WTC11 (cell line): ENCODE results near the gene ERC2. TPM values are rescaled to one million over a fixed set of nuclear protein-coding genes. Genes with fewer than 3 reads are reported as not detected.

Experiments used
- ATAC-seq: fragments of 200-7000 bp; cut with Tn5 transposase; 2 replicates; pipeline ENCODE4 v1.10.0; 2021; ENCODE audit warnings: mild to moderate bottlenecking, moderate library complexity
- CTCF ChIA-PET: fragments of 300-600 bp; sonication (Branson Sonifier 250); formaldehyde crosslinking; loops from one replicate; lab custom pipeline; 2021; ENCODE audit warnings: antibody characterized with exemption; lab: Charles Lee
- POLR2A ChIA-PET: fragments of 350-600 bp; sonication (Branson Sonifier 250); formaldehyde crosslinking; loops from one replicate; lab custom pipeline; 2021; ENCODE audit warnings: antibody characterized with exemption; lab: Charles Lee
- DNase-seq: peaks from one replicate; pipeline ENCODE4 v3.0.0; 2021; ENCODE audit warnings: low spot score
- H3K27ac Mint-ChIP-seq: 2 replicates; pipeline ENCODE4 v1.8.0; 2021; ENCODE audit warnings: mixed read lengths
- H3K27me3 Mint-ChIP-seq: 2 replicates; pipeline ENCODE4 v1.8.0; 2021; ENCODE audit warnings: low read depth, mild to moderate bottlenecking, moderate library complexity, mixed read lengths
- H3K36me3 Mint-ChIP-seq: 2 replicates; pipeline ENCODE4 v1.8.0; 2021; ENCODE audit warnings: mixed read lengths
- H3K4me1 Mint-ChIP-seq: 2 replicates; pipeline ENCODE4 v1.8.0; 2022; ENCODE audit warnings: mixed read lengths
- H3K4me3 Mint-ChIP-seq: 2 replicates; pipeline ENCODE4 v1.8.0; 2021; ENCODE audit warnings: mild to moderate bottlenecking, moderate library complexity, mixed read lengths
- H3K9me3 Mint-ChIP-seq: 2 replicates; pipeline ENCODE4 v1.8.0; 2021; ENCODE audit warnings: mixed read lengths
- ELF4 ChIP-seq: sonication (generic); formaldehyde crosslinking; IDR thresholded peaks from 2 replicates; pipeline ENCODE4 v1.8.1; 2022; ENCODE audit warnings: low read depth, mild to moderate bottlenecking, moderate library complexity, missing genetic modification reagents
- ESRRA ChIP-seq: sonication (generic); formaldehyde crosslinking; IDR thresholded peaks from 2 replicates; pipeline ENCODE4 v1.8.1; 2022; ENCODE audit warnings: mild to moderate bottlenecking, missing genetic modification reagents, borderline replicate concordance
- GRHL2 ChIP-seq: fragments of 250-450 bp; sonication (Bioruptor Pico); IDR thresholded peaks from 2 replicates; pipeline ENCODE4 v1.8.0; 2022; ENCODE audit warnings: mild to moderate bottlenecking, moderate library complexity; ENCODE audit not compliant: insufficient replicate concordance, severe bottlenecking
- GTF2I ChIP-seq: fragments of 250-450 bp; sonication (Bioruptor Pico); conservative IDR thresholded peaks from 2 replicates; pipeline ENCODE4 v1.4.0; 2021; ENCODE audit warnings: mild to moderate bottlenecking
- NFATC4 ChIP-seq: fragments of 250-450 bp; sonication (Bioruptor Pico); IDR thresholded peaks from 2 replicates; pipeline ENCODE4 v1.9.0; 2021; ENCODE audit warnings: mild to moderate bottlenecking
- NFE2L1 ChIP-seq: sonication (generic); formaldehyde crosslinking; IDR thresholded peaks from 2 replicates; pipeline ENCODE4 v1.8.1; 2023; ENCODE audit warnings: missing genetic modification reagents
- NR1H2 ChIP-seq: sonication (generic); formaldehyde crosslinking; IDR thresholded peaks from 2 replicates; pipeline ENCODE4 v1.9.0; 2021; ENCODE audit warnings: mild to moderate bottlenecking, moderate library complexity, missing genetic modification reagents
- OVOL2 ChIP-seq: fragments of 250-450 bp; sonication (Bioruptor Pico); IDR thresholded peaks from 2 replicates; pipeline ENCODE4 v1.9.0; 2021; ENCODE audit warnings: mild to moderate bottlenecking, borderline replicate concordance
- SP1 ChIP-seq: sonication (generic); formaldehyde crosslinking; conservative IDR thresholded peaks from 2 replicates; pipeline ENCODE4 v1.8.1; 2022; ENCODE audit warnings: missing genetic modification reagents
- TEAD4 ChIP-seq: sonication (generic); formaldehyde crosslinking; IDR thresholded peaks from 2 replicates; pipeline ENCODE4 v1.8.0; 2022; ENCODE audit warnings: mild to moderate bottlenecking, missing genetic modification reagents
- TP53 ChIP-seq: sonication (generic); formaldehyde crosslinking; IDR thresholded peaks from 2 replicates; pipeline ENCODE4 v1.8.1; 2023; ENCODE audit warnings: mild to moderate bottlenecking, missing genetic modification reagents
- ZNF121 ChIP-seq: sonication (generic); formaldehyde crosslinking; IDR thresholded peaks from 2 replicates; pipeline ENCODE4 v1.8.0; 2023; ENCODE audit warnings: missing genetic modification reagents
- ZNF423 ChIP-seq: fragments of 250-450 bp; sonication (Bioruptor Pico); IDR thresholded peaks from 2 replicates; pipeline ENCODE4 v2.1.2; 2022; ENCODE audit warnings: mild to moderate bottlenecking, moderate library complexity
- ZNF671 ChIP-seq: fragments of 250-450 bp; sonication (Bioruptor Pico); IDR thresholded peaks from 2 replicates; pipeline ENCODE4 v1.8.0; 2021; ENCODE audit warnings: mild to moderate bottlenecking
- total RNA-seq: library from RNA; stranded (reverse); gene quantifications from 3 replicates; pipeline ENCODE4 v1.2.3, GENCODE V29; 2021
- TF ChIP-seq, protein P1 (sequence below): sonication (generic); formaldehyde crosslinking; IDR thresholded peaks from 2 replicates; pipeline ENCODE4 v1.8.1; 2023; ENCODE audit warnings: mild to moderate bottlenecking, missing genetic modification reagents
- TF ChIP-seq, protein P2 (sequence below): sonication (generic); formaldehyde crosslinking; IDR thresholded peaks from 2 replicates; pipeline ENCODE4 v1.8.0; 2022; ENCODE audit warnings: mild to moderate bottlenecking, missing genetic modification reagents
- TF ChIP-seq, protein P3 (sequence below): sonication (generic); formaldehyde crosslinking; IDR thresholded peaks from 2 replicates; pipeline ENCODE4 v1.8.0; 2022; ENCODE audit warnings: missing genetic modification reagents
- TF ChIP-seq, protein P4 (sequence below): fragments of 250-450 bp; sonication (Bioruptor Pico); IDR thresholded peaks from 2 replicates; pipeline ENCODE4 v1.9.0; 2021; ENCODE audit warnings: moderate library complexity, mild to moderate bottlenecking, inconsistent platforms, borderline replicate concordance
- TF ChIP-seq, protein P5 (sequence below): sonication (generic); formaldehyde crosslinking; IDR thresholded peaks from 2 replicates; pipeline ENCODE4 v1.8.0; 2022; ENCODE audit warnings: mild to moderate bottlenecking, missing genetic modification reagents

ERC2 gene
- total RNA-seq, 1 experiment from 2014 or later, result 23.5 TPM

DNA sequence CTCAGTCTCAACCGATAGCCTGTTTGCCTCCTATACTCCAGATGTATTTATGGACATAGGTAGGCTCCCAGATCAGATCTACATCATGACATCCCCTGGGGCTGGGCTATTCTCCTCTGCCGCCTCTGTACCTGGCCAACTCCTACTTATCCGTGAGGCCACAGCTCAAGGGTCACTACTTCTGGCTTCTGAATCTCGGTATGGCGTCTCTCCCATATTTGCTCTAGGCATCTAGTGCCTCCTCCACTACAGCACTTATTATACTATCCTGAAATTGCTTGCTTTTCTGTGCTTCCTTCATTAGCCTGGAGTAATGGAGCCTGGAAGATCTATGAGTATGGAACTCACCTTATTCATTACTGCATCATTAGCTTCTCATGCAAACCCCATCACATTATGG, 808.6 kb downstream of the ERC2 start:
- H3K27me3 Mint-ChIP-seq, result no peaks in the 10 kb centered on the region
- ChIA-PET POLR2A (no interaction called here), CTCF (interaction anchor here (0.6 to 1.2 kb wide), 2 partner anchors 12 to 56 kb away, joined by 3 read pairs; no protein-coding TSS in a partner anchor)
- H3K36me3 Mint-ChIP-seq, result no peaks in the 10 kb centered on the region
- DNase-seq (no peak), ATAC-seq (no peak)
- H3K4me3 Mint-ChIP-seq, result no peak overlapping the region
- TF ChIP-seq OVOL2 (no peak), ELF4 (no peak), ZNF671 (CRISPR knock-in tag) (no peak), NR1H2 (CRISPR knock-in tag) (no peak), ZNF423 (CRISPR knock-in tag) (no peak), TEAD4 (no peak)
- no peaks in the 10 kb centered on the region for H3K9me3 Mint-ChIP-seq
- H3K4me1 Mint-ChIP-seq, result peaks cover 55% of the 10 kb centered on the region
- no peak overlapping the region for H3K27ac Mint-ChIP-seq

DNA sequence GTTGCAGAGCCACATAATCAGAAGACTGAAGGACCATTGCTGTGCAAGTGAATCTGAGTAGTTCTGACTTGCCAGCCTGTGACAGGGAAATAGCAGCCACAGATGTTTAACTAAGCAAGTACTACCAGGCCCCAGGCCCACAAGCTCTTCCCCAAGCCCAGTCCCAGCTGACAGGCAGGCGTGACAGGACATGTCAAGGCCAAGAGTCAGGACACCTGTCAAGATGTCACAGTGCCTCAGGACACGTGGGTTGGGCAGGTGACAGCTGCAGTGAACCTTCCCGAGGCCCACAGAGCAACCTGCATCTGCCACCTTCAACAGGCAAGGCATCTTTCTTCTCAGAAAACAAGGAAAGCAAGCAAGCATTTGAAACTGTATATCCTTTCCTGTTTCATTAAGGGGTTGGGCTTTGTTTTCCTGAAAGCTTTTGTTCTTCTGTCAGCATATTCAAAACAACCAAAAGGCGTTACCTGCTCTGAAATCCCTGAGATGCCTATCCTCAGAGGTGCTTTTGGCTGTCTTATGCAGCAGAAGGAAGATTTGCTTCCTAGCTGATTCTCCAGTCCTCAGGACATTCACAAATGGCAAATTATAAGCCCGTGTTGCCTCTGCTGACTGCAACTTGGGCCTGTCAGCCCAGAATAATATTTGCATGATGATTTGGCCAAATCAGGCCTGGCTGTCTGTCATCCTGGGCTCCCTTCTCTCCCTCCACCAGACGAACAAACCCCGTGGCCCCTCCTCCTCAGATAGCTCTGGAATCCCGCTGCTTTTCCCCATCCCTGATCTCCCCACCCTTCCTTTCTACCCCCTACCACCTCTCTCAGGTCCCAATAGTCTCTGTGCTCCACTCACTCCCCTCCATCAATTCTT, 809.3 kb downstream of the ERC2 start:
- Mint-ChIP-seq H3K27me3 (peaks cover under 1% of the 10 kb centered on the region; the same call in 1 of the 2 replicates), H3K27ac (peak overlapping the region; percentile 67), H3K4me3 (no peak overlapping the region), H3K4me1 (peaks cover 47% of the 10 kb centered on the region), H3K9me3 (no peaks in the 10 kb centered on the region), H3K36me3 (no peaks in the 10 kb centered on the region)
- DNase-seq (no peak), ATAC-seq (peak; percentile 29)
- TF ChIP-seq SP1 (CRISPR knock-in tag), result no peak
- TF ChIP-seq NFE2L1, result no peak
- no peak for TF ChIP-seq NFATC4 (CRISPR knock-in tag)
- TF ChIP-seq, protein P1, sequence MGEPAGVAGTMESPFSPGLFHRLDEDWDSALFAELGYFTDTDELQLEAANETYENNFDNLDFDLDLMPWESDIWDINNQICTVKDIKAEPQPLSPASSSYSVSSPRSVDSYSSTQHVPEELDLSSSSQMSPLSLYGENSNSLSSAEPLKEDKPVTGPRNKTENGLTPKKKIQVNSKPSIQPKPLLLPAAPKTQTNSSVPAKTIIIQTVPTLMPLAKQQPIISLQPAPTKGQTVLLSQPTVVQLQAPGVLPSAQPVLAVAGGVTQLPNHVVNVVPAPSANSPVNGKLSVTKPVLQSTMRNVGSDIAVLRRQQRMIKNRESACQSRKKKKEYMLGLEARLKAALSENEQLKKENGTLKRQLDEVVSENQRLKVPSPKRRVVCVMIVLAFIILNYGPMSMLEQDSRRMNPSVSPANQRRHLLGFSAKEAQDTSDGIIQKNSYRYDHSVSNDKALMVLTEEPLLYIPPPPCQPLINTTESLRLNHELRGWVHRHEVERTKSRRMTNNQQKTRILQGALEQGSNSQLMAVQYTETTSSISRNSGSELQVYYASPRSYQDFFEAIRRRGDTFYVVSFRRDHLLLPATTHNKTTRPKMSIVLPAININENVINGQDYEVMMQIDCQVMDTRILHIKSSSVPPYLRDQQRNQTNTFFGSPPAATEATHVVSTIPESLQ, result no peak
- no peak for TF ChIP-seq ZNF121 (CRISPR knock-in tag)
- TF ChIP-seq ESRRA (CRISPR knock-in tag), result no peak
- TF ChIP-seq, protein P2, sequence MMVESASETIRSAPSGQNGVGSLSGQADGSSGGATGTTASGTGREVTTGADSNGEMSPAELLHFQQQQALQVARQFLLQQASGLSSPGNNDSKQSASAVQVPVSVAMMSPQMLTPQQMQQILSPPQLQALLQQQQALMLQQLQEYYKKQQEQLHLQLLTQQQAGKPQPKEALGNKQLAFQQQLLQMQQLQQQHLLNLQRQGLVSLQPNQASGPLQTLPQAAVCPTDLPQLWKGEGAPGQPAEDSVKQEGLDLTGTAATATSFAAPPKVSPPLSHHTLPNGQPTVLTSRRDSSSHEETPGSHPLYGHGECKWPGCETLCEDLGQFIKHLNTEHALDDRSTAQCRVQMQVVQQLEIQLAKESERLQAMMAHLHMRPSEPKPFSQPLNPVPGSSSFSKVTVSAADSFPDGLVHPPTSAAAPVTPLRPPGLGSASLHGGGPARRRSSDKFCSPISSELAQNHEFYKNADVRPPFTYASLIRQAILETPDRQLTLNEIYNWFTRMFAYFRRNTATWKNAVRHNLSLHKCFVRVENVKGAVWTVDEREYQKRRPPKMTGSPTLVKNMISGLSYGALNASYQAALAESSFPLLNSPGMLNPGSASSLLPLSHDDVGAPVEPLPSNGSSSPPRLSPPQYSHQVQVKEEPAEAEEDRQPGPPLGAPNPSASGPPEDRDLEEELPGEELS, result 0 out of 2 replicates have a peak, but pooled peaks have one; percentile 16
- TF ChIP-seq, protein P3, sequence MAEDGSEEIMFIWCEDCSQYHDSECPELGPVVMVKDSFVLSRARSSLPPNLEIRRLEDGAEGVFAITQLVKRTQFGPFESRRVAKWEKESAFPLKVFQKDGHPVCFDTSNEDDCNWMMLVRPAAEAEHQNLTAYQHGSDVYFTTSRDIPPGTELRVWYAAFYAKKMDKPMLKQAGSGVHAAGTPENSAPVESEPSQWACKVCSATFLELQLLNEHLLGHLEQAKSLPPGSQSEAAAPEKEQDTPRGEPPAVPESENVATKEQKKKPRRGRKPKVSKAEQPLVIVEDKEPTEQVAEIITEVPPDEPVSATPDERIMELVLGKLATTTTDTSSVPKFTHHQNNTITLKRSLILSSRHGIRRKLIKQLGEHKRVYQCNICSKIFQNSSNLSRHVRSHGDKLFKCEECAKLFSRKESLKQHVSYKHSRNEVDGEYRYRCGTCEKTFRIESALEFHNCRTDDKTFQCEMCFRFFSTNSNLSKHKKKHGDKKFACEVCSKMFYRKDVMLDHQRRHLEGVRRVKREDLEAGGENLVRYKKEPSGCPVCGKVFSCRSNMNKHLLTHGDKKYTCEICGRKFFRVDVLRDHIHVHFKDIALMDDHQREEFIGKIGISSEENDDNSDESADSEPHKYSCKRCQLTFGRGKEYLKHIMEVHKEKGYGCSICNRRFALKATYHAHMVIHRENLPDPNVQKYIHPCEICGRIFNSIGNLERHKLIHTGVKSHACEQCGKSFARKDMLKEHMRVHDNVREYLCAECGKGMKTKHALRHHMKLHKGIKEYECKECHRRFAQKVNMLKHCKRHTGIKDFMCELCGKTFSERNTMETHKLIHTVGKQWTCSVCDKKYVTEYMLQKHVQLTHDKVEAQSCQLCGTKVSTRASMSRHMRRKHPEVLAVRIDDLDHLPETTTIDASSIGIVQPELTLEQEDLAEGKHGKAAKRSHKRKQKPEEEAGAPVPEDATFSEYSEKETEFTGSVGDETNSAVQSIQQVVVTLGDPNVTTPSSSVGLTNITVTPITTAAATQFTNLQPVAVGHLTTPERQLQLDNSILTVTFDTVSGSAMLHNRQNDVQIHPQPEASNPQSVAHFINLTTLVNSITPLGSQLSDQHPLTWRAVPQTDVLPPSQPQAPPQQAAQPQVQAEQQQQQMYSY (CRISPR knock-in tag), result no peak
- TF ChIP-seq TP53 (CRISPR knock-in tag), result no peak
- no peak for TF ChIP-seq GRHL2 (CRISPR knock-in tag)
- TF ChIP-seq, protein P4, sequence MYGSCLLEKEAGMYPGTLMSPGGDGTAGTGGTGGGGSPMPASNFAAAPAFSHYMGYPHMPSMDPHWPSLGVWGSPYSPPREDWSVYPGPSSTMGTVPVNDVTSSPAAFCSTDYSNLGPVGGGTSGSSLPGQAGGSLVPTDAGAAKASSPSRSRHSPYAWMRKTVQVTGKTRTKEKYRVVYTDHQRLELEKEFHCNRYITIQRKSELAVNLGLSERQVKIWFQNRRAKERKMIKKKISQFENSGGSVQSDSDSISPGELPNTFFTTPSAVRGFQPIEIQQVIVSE (CRISPR knock-in tag), result no peak
- TF ChIP-seq, protein P5, sequence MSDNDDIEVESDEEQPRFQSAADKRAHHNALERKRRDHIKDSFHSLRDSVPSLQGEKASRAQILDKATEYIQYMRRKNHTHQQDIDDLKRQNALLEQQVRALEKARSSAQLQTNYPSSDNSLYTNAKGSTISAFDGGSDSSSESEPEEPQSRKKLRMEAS (CRISPR knock-in tag), result peak; percentile 44; the same call in 1 of the 2 replicates
- TF ChIP-seq GTF2I (CRISPR knock-in tag), result no peak
- CTCF ChIA-PET, result interaction anchor here (0.6 to 1.2 kb wide), 2 partner anchors 11 to 57 kb away, joined by 3 read pairs; no protein-coding TSS in a partner anchor
- POLR2A ChIA-PET, result no interaction called here
